ENCODE measurements around the gene USP40. TPM values are rescaled to one million over a fixed set of nuclear protein-coding genes. Genes with fewer than 3 reads are reported as not detected.

USP40 gene
- total and polyA plus RNA-seq, 2 experiments from 2014 or later: 5.7 to 11.7 TPM

DNA sequence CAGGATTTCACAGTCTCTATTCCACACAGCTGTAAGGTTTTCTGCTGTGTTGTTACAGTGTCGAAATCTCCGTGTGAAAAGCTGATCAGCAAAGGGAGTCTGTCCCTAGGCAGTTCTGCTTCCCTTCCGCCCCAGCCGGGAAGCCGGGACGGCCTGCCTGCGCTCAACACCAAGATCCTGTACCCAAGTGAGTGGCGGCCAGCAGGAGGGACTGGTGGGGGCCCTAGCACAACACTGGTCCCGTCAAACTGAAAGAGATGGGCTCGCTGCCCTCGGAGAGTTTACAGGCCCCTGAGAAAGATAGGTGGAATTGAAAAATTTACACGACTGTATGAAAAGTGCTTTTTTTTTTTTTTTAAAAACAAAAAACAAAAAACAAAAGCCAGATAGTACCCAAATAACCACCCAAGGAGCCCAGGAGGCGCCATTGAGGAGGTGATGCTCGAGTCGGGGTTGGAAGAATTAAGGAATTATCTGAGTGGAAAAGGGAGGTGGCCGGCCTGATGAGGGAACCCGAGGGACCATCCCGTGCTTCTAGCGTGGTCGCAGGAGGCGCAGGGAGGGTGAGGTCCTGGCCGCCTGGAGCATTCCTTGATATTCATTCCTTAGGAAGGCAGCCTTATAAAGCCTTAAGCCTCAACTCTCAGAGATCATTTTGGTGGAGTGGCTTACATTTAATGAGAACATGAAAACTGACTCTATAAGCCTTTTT is 115.6 kb downstream of the USP40 start:
- Mint-ChIP-seq H3K27me3 (ENCODE audit: insufficient read depth, low read depth, poor library complexity) (peaks cover 9% of the 10 kb centered on the region), H3K4me1 (peaks cover 9% of the 10 kb centered on the region), H3K9me3 (peaks cover 2% of the 10 kb centered on the region; the same call in 1 of the 3 replicates), H3K36me3 (ENCODE audit: low read depth) (peaks cover 28% of the 10 kb centered on the region), H3K27ac (no peak overlapping the region), H3K4me3 (no peak overlapping the region)
- Histone ChIP-seq H3K4me2 (no peak overlapping the region), H3K27me3 (ENCODE audit: insufficient read depth) (no peaks in the 10 kb centered on the region), H2AFZ (no peak overlapping the region), H4K20me1 (replicated peaks; ENCODE audit: insufficient read depth) (no peaks in the 10 kb centered on the region), H3K4me3 (no peak overlapping the region), H3K27ac (ENCODE audit: low read depth) (no peak overlapping the region), H3K9me2 (ENCODE audit: insufficient read depth) (no peaks in the 10 kb centered on the region), H3K36me3 (ENCODE audit: insufficient read depth) (peaks cover 9% of the 10 kb centered on the region; the same call in 1 of the 2 replicates), H3K4me1 (ENCODE audit: insufficient read depth) (no peaks in the 10 kb centered on the region), H3K79me2 (replicated peaks; ENCODE audit: insufficient read depth) (no peaks in the 10 kb centered on the region), H3F3A (replicated peaks; ENCODE audit: low read depth) (no peaks in the 10 kb centered on the region)
- TF ChIP-seq CREB1 (CRISPR knock-in tag; IDR thresholded peaks at IDR 0.05; ENCODE audit: low read depth): no peak
- TF ChIP-seq, protein P1, sequence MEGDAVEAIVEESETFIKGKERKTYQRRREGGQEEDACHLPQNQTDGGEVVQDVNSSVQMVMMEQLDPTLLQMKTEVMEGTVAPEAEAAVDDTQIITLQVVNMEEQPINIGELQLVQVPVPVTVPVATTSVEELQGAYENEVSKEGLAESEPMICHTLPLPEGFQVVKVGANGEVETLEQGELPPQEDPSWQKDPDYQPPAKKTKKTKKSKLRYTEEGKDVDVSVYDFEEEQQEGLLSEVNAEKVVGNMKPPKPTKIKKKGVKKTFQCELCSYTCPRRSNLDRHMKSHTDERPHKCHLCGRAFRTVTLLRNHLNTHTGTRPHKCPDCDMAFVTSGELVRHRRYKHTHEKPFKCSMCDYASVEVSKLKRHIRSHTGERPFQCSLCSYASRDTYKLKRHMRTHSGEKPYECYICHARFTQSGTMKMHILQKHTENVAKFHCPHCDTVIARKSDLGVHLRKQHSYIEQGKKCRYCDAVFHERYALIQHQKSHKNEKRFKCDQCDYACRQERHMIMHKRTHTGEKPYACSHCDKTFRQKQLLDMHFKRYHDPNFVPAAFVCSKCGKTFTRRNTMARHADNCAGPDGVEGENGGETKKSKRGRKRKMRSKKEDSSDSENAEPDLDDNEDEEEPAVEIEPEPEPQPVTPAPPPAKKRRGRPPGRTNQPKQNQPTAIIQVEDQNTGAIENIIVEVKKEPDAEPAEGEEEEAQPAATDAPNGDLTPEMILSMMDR (conservative IDR thresholded peaks at IDR 0.05; ENCODE audit: low read depth in 2 of 2): 0 out of 4 replicates have a peak, but pooled peaks of 1 of the 2 experiments have one; percentile 13
- ATAC-seq (no peak), DNase-seq (ENCODE audit: low spot score) (no peak)

DNA sequence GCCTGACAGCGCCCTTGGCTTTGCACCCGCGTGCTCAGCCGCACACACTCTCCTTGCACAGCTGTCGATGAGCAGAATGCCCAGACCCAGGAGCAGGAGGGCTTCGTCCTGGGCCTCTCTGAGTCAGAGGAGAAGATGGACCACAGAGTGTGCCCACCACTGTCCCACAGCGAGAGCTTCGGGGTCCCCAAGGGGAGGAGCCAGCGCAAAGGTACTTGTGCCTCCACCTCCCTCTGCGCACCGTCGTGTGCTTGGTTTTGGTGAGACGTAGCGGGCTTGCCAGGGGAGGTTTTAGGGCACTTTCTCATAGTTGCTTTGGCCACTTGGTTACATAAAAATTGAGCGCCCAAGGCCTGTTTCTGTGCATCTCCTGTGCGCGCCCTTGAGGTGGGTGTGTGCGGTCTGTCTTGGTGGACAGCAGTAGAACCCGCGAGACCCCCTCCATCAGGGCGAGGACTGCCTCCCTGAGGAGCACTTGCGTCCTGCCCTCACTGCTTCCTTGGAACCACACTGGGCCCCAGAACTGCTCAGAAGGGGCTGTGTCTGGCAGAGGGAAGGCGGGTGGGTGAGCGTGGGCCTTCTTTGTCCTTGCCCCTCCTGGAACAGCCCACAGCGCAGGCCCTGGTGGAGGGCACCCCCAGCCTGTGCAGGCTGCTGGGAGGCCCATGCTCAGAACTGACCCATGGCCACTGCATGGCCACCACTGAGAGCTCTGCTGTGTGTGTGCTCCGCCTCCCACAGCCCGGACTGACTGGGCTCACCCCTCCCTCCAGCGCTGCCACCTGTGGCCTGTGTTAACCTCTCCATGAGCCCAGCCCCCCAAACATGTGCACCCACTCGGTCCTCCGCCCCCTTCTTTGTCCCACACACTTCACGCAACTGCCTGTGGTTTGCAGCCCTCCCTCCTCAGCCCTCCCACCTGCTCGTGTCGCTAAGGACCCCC is 116.4 kb downstream of the USP40 start:
- no peaks in the 10 kb centered on the region for H3K27me3 ChIP-seq (ENCODE audit: insufficient read depth)
- H3K27ac ChIP-seq (ENCODE audit: low read depth): no peak overlapping the region
- no peak overlapping the region for H3K27ac Mint-ChIP-seq
- H2AFZ ChIP-seq: no peak overlapping the region
- no peak overlapping the region for H3K4me3 Mint-ChIP-seq
- peaks cover 13% of the 10 kb centered on the region for H3K27me3 Mint-ChIP-seq (ENCODE audit: insufficient read depth, low read depth, poor library complexity)
- no peaks in the 10 kb centered on the region for H4K20me1 ChIP-seq (replicated peaks; ENCODE audit: insufficient read depth)
- H3K9me2 ChIP-seq (ENCODE audit: insufficient read depth): no peaks in the 10 kb centered on the region
- H3K79me2 ChIP-seq (replicated peaks; ENCODE audit: insufficient read depth): no peaks in the 10 kb centered on the region
- H3K4me1 ChIP-seq (ENCODE audit: insufficient read depth): no peaks in the 10 kb centered on the region
- H3K4me3 ChIP-seq: no peak overlapping the region
- ATAC-seq (no peak), DNase-seq (ENCODE audit: low spot score) (no peak)
- H3K4me2 ChIP-seq: no peak overlapping the region
- H3K36me3 Mint-ChIP-seq (ENCODE audit: low read depth): peaks cover 31% of the 10 kb centered on the region
- H3K36me3 ChIP-seq (ENCODE audit: insufficient read depth): peaks cover 9% of the 10 kb centered on the region; the same call in 1 of the 2 replicates
- H3F3A ChIP-seq (replicated peaks; ENCODE audit: low read depth): no peaks in the 10 kb centered on the region
- peaks cover 9% of the 10 kb centered on the region for H3K4me1 Mint-ChIP-seq
- H3K9me3 Mint-ChIP-seq: peaks cover 2% of the 10 kb centered on the region; the same call in 1 of the 3 replicates
- TF ChIP-seq POLR2AphosphoS5 (IDR thresholded peaks at IDR 0.05; ENCODE audit: low read depth) (no peak), CREB1 (CRISPR knock-in tag; IDR thresholded peaks at IDR 0.05; ENCODE audit: low read depth) (no peak), JUNB (IDR thresholded peaks at IDR 0.05; ENCODE audit: unreplicated experiment) (no peak), STAT1 (IDR thresholded peaks at IDR 0.05; ENCODE audit: unreplicated experiment) (no peak)
- TF ChIP-seq, protein P2, sequence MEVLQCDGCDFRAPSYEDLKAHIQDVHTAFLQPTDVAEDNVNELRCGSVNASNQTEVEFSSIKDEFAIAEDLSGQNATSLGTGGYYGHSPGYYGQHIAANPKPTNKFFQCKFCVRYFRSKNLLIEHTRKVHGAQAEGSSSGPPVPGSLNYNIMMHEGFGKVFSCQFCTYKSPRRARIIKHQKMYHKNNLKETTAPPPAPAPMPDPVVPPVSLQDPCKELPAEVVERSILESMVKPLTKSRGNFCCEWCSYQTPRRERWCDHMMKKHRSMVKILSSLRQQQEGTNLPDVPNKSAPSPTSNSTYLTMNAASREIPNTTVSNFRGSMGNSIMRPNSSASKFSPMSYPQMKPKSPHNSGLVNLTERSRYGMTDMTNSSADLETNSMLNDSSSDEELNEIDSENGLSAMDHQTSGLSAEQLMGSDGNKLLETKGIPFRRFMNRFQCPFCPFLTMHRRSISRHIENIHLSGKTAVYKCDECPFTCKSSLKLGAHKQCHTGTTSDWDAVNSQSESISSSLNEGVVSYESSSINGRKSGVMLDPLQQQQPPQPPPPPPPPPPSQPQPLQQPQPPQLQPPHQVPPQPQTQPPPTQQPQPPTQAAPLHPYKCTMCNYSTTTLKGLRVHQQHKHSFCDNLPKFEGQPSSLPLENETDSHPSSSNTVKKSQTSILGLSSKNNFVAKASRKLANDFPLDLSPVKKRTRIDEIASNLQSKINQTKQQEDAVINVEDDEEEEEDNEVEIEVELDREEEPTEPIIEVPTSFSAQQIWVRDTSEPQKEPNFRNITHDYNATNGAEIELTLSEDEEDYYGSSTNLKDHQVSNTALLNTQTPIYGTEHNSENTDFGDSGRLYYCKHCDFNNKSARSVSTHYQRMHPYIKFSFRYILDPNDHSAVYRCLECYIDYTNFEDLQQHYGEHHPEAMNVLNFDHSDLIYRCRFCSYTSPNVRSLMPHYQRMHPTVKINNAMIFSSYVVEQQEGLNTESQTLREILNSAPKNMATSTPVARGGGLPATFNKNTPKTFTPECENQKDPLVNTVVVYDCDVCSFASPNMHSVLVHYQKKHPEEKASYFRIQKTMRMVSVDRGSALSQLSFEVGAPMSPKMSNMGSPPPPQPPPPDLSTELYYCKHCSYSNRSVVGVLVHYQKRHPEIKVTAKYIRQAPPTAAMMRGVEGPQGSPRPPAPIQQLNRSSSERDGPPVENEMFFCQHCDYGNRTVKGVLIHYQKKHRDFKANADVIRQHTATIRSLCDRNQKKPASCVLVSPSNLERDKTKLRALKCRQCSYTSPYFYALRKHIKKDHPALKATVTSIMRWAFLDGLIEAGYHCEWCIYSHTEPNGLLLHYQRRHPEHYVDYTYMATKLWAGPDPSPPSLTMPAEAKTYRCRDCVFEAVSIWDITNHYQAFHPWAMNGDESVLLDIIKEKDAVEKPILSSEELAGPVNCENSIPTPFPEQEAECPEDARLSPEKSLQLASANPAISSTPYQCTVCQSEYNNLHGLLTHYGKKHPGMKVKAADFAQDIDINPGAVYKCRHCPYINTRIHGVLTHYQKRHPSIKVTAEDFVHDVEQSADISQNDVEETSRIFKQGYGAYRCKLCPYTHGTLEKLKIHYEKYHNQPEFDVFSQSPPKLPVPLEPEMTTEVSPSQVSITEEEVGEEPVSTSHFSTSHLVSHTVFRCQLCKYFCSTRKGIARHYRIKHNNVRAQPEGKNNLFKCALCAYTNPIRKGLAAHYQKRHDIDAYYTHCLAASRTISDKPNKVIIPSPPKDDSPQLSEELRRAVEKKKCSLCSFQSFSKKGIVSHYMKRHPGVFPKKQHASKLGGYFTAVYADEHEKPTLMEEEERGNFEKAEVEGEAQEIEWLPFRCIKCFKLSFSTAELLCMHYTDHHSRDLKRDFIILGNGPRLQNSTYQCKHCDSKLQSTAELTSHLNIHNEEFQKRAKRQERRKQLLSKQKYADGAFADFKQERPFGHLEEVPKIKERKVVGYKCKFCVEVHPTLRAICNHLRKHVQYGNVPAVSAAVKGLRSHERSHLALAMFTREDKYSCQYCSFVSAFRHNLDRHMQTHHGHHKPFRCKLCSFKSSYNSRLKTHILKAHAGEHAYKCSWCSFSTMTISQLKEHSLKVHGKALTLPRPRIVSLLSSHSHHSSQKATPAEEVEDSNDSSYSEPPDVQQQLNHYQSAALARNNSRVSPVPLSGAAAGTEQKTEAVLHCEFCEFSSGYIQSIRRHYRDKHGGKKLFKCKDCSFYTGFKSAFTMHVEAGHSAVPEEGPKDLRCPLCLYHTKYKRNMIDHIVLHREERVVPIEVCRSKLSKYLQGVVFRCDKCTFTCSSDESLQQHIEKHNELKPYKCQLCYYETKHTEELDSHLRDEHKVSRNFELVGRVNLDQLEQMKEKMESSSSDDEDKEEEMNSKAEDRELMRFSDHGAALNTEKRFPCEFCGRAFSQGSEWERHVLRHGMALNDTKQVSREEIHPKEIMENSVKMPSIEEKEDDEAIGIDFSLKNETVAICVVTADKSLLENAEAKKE (CRISPR knock-in tag; IDR thresholded peaks at IDR 0.05): no peak
- TF ChIP-seq, protein P1 (conservative IDR thresholded peaks at IDR 0.05; ENCODE audit: low read depth in 2 of 2): no peak

All from GM23338 (cell line).